SIG-M5 (cell line): ENCODE results near the gene GRAMD1A.
"Not testable (repeated sequence)": the region's sequence is repeated elsewhere in the genome, so short reads cannot be mapped to it uniquely, and the experiment has no call there.

Experiments
- DNase-seq: peaks from one replicate; lab custom pipeline; 2025; lab: John Stamatoyannopoulos, UW

Gene GRAMD1A

GRCh38 chr19:35021016-35021415 is 20.9 kb downstream of the GRAMD1A start:
- DNase-seq, result no peak

GRCh38 chr19:35021596-35021995 is 21.5 kb downstream of the GRAMD1A start:
- DNase-seq, result no peak

GRCh38 chr19:35022460-35022859 is 22.3 kb downstream of the GRAMD1A start:
- DNase-seq, result no peak

- no peak for DNase-seq
Observed at GRCh38 chr19:35023428-35023827, 23.3 kb downstream of the GRAMD1A start.

GRCh38 chr19:35024095-35024494 is 24.0 kb downstream of the GRAMD1A start:
- DNase-seq, result no peak

- no peak for DNase-seq
Observed at GRCh38 chr19:35025969-35026368, 25.8 kb downstream of the GRAMD1A start.

- DNase-seq, result no peak
Observed at GRCh38 chr19:35026418-35026817, 26.3 kb downstream of the GRAMD1A start.

- DNase-seq, result no peak
Observed at GRCh38 chr19:35027009-35027408, 26.9 kb downstream of the GRAMD1A start.

GRCh38 chr19:35027851-35028599 is 27.9 kb downstream of the GRAMD1A start:
- no peak for DNase-seq

GRCh38 chr19:35028600-35028885 is 28.4 kb downstream of the GRAMD1A start:
- DNase-seq, result not testable (repeated sequence)

- not testable (repeated sequence) for DNase-seq
Observed at GRCh38 chr19:35029275-35029736, 29.2 kb downstream of the GRAMD1A start.

GRCh38 chr19:35029737-35030256 is 29.7 kb downstream of the GRAMD1A start:
- DNase-seq, result no peak

- no peak for DNase-seq
Observed at GRCh38 chr19:35030257-35031071, 30.3 kb downstream of the GRAMD1A start, which contains the start of gene SCN1B. Gene SCN1B (plus strand): TSS chr19:35030470. CDS start chr19:35030821, 351 bp downstream.

- DNase-seq, result no peak
Observed at GRCh38 chr19:35031072-35031881, 31.2 kb downstream of the GRAMD1A start.

- no peak for DNase-seq
Observed at GRCh38 chr19:35032356-35032865, 32.3 kb downstream of the GRAMD1A start.

- no peak for DNase-seq
Observed at GRCh38 chr19:35033067-35034004, 33.2 kb downstream of the GRAMD1A start.

GRCh38 chr19:35034005-35034502 is 33.9 kb downstream of the GRAMD1A start:
- DNase-seq, result no peak

- DNase-seq, result no peak
Observed at GRCh38 chr19:35034588-35035382, 34.7 kb downstream of the GRAMD1A start.

- no peak for DNase-seq
Observed at GRCh38 chr19:35037716-35038622, 37.8 kb downstream of the GRAMD1A start.
